Endothelial cell of umbilical vein (primary cell): ENCODE data around the gene MEOX1. TPM values are rescaled to one million over a fixed set of nuclear protein-coding genes. Genes with fewer than 3 reads are reported as not detected.

Experiments used
- BruUV-seq: library from RNA; stranded (reverse); fragments of 400-500 nt; replicated peaks from 2 replicates; lab custom pipeline; 2021; lab: Mats Ljungman, UMichigan
- CTCF ChIA-PET: fragments of 300-600, 350-600 bp; sonication (Branson Sonifier 250); formaldehyde crosslinking; loops from one replicate; lab custom pipeline; 2021; ENCODE audit warnings: antibody characterized with exemption, inconsistent platforms; lab: Charles Lee
- POLR2A ChIA-PET: fragments of 300-600, 350-600 bp; sonication (Branson Sonifier 250); formaldehyde crosslinking; loops from one replicate; lab custom pipeline; 2021; ENCODE audit warnings: antibody characterized with exemption, inconsistent platforms; lab: Charles Lee
- DNase-seq: peaks from one replicate; pipeline ENCODE4 v3.0.0-alpha.2; 2011; ENCODE audit warnings: low read depth, low spot score
- FAIRE-seq: peaks from 2 replicates; lab custom pipeline; 2011; peaks lifted over from hg19 to GRCh38; lab: Jason Lieb, UNC
- H2AFZ ChIP-seq: 2 replicates; pipeline ENCODE4 v1.6.0; 2012; ENCODE audit warnings: low read depth, low read length, control low read depth, inconsistent platforms
- H3K27ac ChIP-seq: 2 replicates; pipeline ENCODE4 v1.5.1; 2011; ENCODE audit warnings: low read depth, mild to moderate bottlenecking, control low read depth, low read length, moderate library complexity; ENCODE audit not compliant: insufficient read depth
- H3K27me3 ChIP-seq, 2 experiments: 2 replicates each; pipeline versions ENCODE4 v1.6.0 to v1.6.1; 2011; ENCODE audit warnings: low read length in 2 of 2, mixed read lengths in 1 of 2; ENCODE audit not compliant: control insufficient read depth in 2 of 2, insufficient read depth in 2 of 2
- H3K36me3 ChIP-seq, 2 experiments: 2 replicates in 1 of 2; 3 replicates in 1 of 2; pipeline ENCODE4 v1.5.1; 2011; ENCODE audit warnings: low read length in 2 of 2, mild to moderate bottlenecking in 1 of 2, moderate library complexity in 1 of 2; ENCODE audit not compliant: control insufficient read depth in 2 of 2, insufficient read depth in 2 of 2; ENCODE audit errors: extremely low read depth in 1 of 2
- H3K4me1 ChIP-seq: 3 replicates; pipeline ENCODE4 v1.5.1; 2011; ENCODE audit warnings: mild to moderate bottlenecking, low read length; ENCODE audit not compliant: control insufficient read depth, insufficient read depth; ENCODE audit errors: extremely low read depth
- H3K4me2 ChIP-seq: 2 replicates; pipeline ENCODE4 v1.6.1; 2011; ENCODE audit warnings: low read length, control low read depth, mixed read lengths; ENCODE audit not compliant: insufficient read depth
- H3K4me3 ChIP-seq, 3 experiments: fragments of 200-600 bp in 1 of 3; sonication (generic), shearing (Covaris generic) in 1 of 3; replicated peaks in 1 of 3; 2 replicates each; pipeline ENCODE4 v1.5.1; 2011 to 2016; ENCODE audit warnings: control low read depth in 3 of 3, low read length in 3 of 3, mild to moderate bottlenecking in 2 of 3, inconsistent platforms in 1 of 3, low read depth in 1 of 3, moderate library complexity in 1 of 3; ENCODE audit not compliant: insufficient read depth in 1 of 3
- H3K79me2 ChIP-seq: 2 replicates; pipeline ENCODE4 v1.6.0; 2012; ENCODE audit warnings: low read length, inconsistent platforms; ENCODE audit not compliant: control insufficient read depth, insufficient read depth
- H3K9ac ChIP-seq: replicated peaks from 2 replicates; pipeline ENCODE3; 2011; ENCODE audit warnings: low read length, control low read depth; ENCODE audit not compliant: insufficient read depth; ENCODE audit errors: extremely low read depth
- H3K9me1 ChIP-seq: replicated peaks from 3 replicates; pipeline ENCODE4 v1.6.0; 2011; ENCODE audit warnings: mild to moderate bottlenecking, low read length; ENCODE audit not compliant: control insufficient read depth, insufficient read depth; ENCODE audit errors: extremely low read depth
- H3K9me3 ChIP-seq: replicated peaks from 2 replicates; pipeline ENCODE4 v1.5.1; 2012; ENCODE audit warnings: low read length, inconsistent platforms; ENCODE audit not compliant: control insufficient read depth, insufficient read depth
- H4K20me1 ChIP-seq: replicated peaks from 2 replicates; pipeline ENCODE3; 2011; ENCODE audit warnings: mild to moderate bottlenecking, low read length; ENCODE audit not compliant: control insufficient read depth, insufficient read depth; ENCODE audit errors: extremely low read depth
- CTCF ChIP-seq, 2 donors: IDR thresholded peaks; 1 replicate in 1 of 2; 2 replicates in 1 of 2; pipeline ENCODE4 v1.5.1; 2011; ENCODE audit warnings: low read length in 2 of 2, mild to moderate bottlenecking in 2 of 2, moderate library complexity in 2 of 2, control low read depth in 1 of 2, inconsistent platforms in 1 of 2, low read depth in 1 of 2; ENCODE audit not compliant: insufficient read depth in 1 of 2; ENCODE audit errors: extremely low read depth in 1 of 2
- EZH2 ChIP-seq: IDR thresholded peaks from 2 replicates; pipeline ENCODE4 v1.6.1; 2012; ENCODE audit warnings: borderline replicate concordance, low read depth, mild to moderate bottlenecking, moderate library complexity, low read length, inconsistent platforms; ENCODE audit not compliant: severe bottlenecking
- FOS ChIP-seq: IDR thresholded peaks from 2 replicates; pipeline ENCODE4 v1.6.1; 2011; ENCODE audit warnings: mild to moderate bottlenecking, low read length, moderate library complexity, borderline replicate concordance; ENCODE audit not compliant: insufficient read depth
- GATA2 ChIP-seq: IDR thresholded peaks from 2 replicates; pipeline ENCODE4 v1.7.0; 2011; ENCODE audit warnings: low read depth, mild to moderate bottlenecking, moderate library complexity, mixed read lengths, low read length; ENCODE audit not compliant: insufficient read length, insufficient read depth
- JUN ChIP-seq: IDR thresholded peaks from 2 replicates; pipeline ENCODE4 v1.6.1; 2011; ENCODE audit warnings: borderline replicate concordance, low read depth; ENCODE audit not compliant: insufficient read length, insufficient read depth
- MYC ChIP-seq: IDR thresholded peaks from one replicate; pipeline ENCODE4 v1.6.1; 2011; ENCODE audit warnings: mild to moderate bottlenecking, low read depth, low read length
- POLR2AphosphoS5 ChIP-seq: IDR thresholded peaks from 2 replicates; pipeline ENCODE4 v1.6.1; 2012; ENCODE audit warnings: low read depth, mild to moderate bottlenecking, control low read depth, low read length, moderate library complexity; ENCODE audit not compliant: insufficient read depth
- dilution Hi-C: fragments of 300-500 bp; cut with MboI; formaldehyde crosslinking; loops from one replicate; pipeline ENCODE4 v1.15.0; 2019; ENCODE audit warnings: low sequenced_read_pairs; ENCODE audit not compliant: extremely low pct_ligation_motif_present
- intact Hi-C: fragments of 100-400 bp; cut with micrococcal nuclease; formaldehyde crosslinking; loops from one replicate; pipeline ENCODE4 v1.10.0; 2022
- polyA plus RNA-seq, 4 experiments: library from polyadenylated mRNA; depleted of rRNA in 3 of 4; stranded (reverse) in 3 of 4; unstranded in 1 of 4; fragments of >200 nt; gene quantifications; 2 replicates each; pipeline versions ENCODE4 v1.2.1 to v1.2.3, GENCODE V29; 2011 to 2012; ENCODE audit warnings: missing spikeins in 1 of 4
- total RNA-seq: library from RNA; stranded (reverse); gene quantifications from 2 replicates; pipeline ENCODE4 v1.2.3, GENCODE V29; 2021
- TF ChIP-seq, protein P1 (sequence below): IDR thresholded peaks from 2 replicates; pipeline ENCODE4 v1.6.1; 2011; ENCODE audit not compliant: insufficient read depth, insufficient read length

Gene MEOX1
- total and polyA plus RNA-seq, 2 donors (not counting 3 experiments of a cell fraction or from before 2014, with no cell fraction given) = 0.06 TPM; not detected in 1

DNA sequence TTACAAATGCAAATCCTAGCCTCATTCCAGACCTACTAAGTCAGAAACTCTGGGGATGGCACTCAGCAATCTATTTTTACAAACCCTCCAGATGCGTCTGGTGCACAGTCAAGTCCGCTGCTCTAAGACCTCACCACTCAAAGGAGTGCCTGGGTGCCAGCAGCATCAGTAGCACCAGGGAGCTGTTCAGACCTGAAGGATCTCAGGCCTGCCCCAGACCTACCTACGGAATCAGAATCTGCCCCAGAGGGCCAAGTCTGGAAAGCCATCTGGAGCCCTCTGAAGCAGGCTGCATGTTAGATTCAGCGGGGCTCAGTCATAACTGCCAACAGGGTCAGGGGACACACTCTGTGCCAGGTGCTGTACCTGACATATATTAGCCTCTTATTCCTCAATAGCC lies 17.6 kb downstream of the MEOX1 start:
- TF ChIP-seq CTCF (IDR thresholded peaks at IDR 0.05; ENCODE audit: extremely low read depth in 1 of 2, insufficient read depth in 1 of 2, low read depth in 1 of 2, low read length in 2 of 2) (no peak), JUN (no peak), MYC (no peak), POLR2AphosphoS5 (no peak), GATA2 (no peak), EZH2 (no peak), FOS (no peak)
- TF ChIP-seq, protein P1, sequence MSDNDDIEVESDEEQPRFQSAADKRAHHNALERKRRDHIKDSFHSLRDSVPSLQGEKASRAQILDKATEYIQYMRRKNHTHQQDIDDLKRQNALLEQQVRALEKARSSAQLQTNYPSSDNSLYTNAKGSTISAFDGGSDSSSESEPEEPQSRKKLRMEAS = no peak
- H3K79me2 ChIP-seq = no peaks in the 10 kb centered on the region
- ChIA-PET POLR2A (interaction anchor here (0.5 kb wide), 1 partner anchor 74 kb away, joined by 4 read pairs; no protein-coding TSS in a partner anchor), CTCF (interaction anchor here (0.6 to 1.9 kb wide), 7 partner anchors 9 to 67 kb away, joined by 3 to 5 read pairs (median 4); no protein-coding TSS in a partner anchor)
- no TSS peak for BruUV-seq
- dilution Hi-C loops = no loop called here
- DNase-seq = no peak
- H3K9me3 ChIP-seq = no peaks in the 10 kb centered on the region
- H3K36me3 ChIP-seq = no peaks in the 10 kb centered on the region
- H3K4me3 ChIP-seq = no peak overlapping the region
- no peak overlapping the region for H3K27ac ChIP-seq
- H2AFZ ChIP-seq = no peak overlapping the region
- intact Hi-C loops = no loop called here
- H4K20me1 ChIP-seq = no peaks in the 10 kb centered on the region
- H3K9me1 ChIP-seq = no peaks in the 10 kb centered on the region
- peaks cover 0 to 2% of the 10 kb centered on the region in 2 experiments for H3K27me3 ChIP-seq
- no peak overlapping the region for H3K9ac ChIP-seq
- H3K4me2 ChIP-seq = no peak overlapping the region
- no peak for FAIRE-seq
- H3K4me1 ChIP-seq = peaks cover 9% of the 10 kb centered on the region
